K562 (cell line): ENCODE results near the gene NHLRC2. TPM values are rescaled to one million over a fixed set of nuclear protein-coding genes. Genes with fewer than 3 reads are reported as not detected.

Source experiments
- BRD4 ChIP-seq: fragments of 200-600 bp; sonication (generic); IDR thresholded peaks from 2 replicates; pipeline ENCODE4 v1.6.1; 2017; ENCODE audit warnings: inconsistent platforms
- C11orf30 ChIP-seq: fragments of 450-650 bp; IDR thresholded peaks from 2 replicates; pipeline ENCODE4 v1.6.1; 2016; ENCODE audit warnings: low read depth, mild to moderate bottlenecking
- CBFA2T3 ChIP-seq: fragments of 450-650 bp; IDR thresholded peaks from 2 replicates; pipeline ENCODE4 v1.6.1; 2017
- CC2D1A ChIP-seq: fragments of 450-650 bp; IDR thresholded peaks from 2 replicates; pipeline ENCODE4 v1.6.1; 2017; ENCODE audit warnings: mild to moderate bottlenecking
- DDX20 ChIP-seq: fragments of 450-650 bp; IDR thresholded peaks from 2 replicates; pipeline ENCODE4 v1.6.1; 2016; ENCODE audit warnings: missing genetic modification characterization, low read depth, mild to moderate bottlenecking, missing compliant biosample characterization, moderate library complexity
- FOSL1 ChIP-seq: fragments of 200-800 bp; sonication (Bioruptor generic); conservative IDR thresholded peaks from 2 replicates; pipeline ENCODE4 v1.6.1; 2016; ENCODE audit warnings: missing genetic modification characterization, missing compliant biosample characterization
- HNRNPL ChIP-seq: fragments of 200-400 bp; formaldehyde crosslinking; IDR thresholded peaks from 2 replicates; pipeline ENCODE4 v1.6.1; 2017; ENCODE audit warnings: low read depth, mild to moderate bottlenecking, low read length
- NCOA2 ChIP-seq, 2 experiments: fragments of 450-650 bp; IDR thresholded peaks; 2 replicates each; pipeline ENCODE4 v1.6.1; 2018; ENCODE audit warnings: mild to moderate bottlenecking in 2 of 2, moderate library complexity in 1 of 2; ENCODE audit not compliant: partially characterized antibody in 2 of 2
- NCOR1 ChIP-seq: fragments of 450-650 bp; IDR thresholded peaks from 2 replicates; pipeline ENCODE4 v1.6.1; 2016; ENCODE audit warnings: mild to moderate bottlenecking, moderate library complexity
- NR2C2 ChIP-seq, 2 experiments: fragments of 200-800 bp in 1 of 2; sonication (Bioruptor generic) in 1 of 2; sonication (generic) in 1 of 2; formaldehyde crosslinking in 1 of 2; IDR thresholded peaks; 2 replicates each; pipeline versions ENCODE4 v1.6.1 to v1.8.0; 2016 to 2022; ENCODE audit warnings: mild to moderate bottlenecking in 1 of 2, missing compliant biosample characterization in 1 of 2, missing genetic modification characterization in 1 of 2, missing genetic modification reagents in 1 of 2
- USF2 ChIP-seq: sonication (generic); formaldehyde crosslinking; IDR thresholded peaks from 2 replicates; pipeline ENCODE4 v1.5.0; 2020; ENCODE audit warnings: missing genetic modification reagents
- VEZF1 ChIP-seq: fragments of 200-800 bp; sonication (Bioruptor generic); IDR thresholded peaks from 2 replicates; pipeline ENCODE4 v1.6.1; 2017; ENCODE audit warnings: missing genetic modification characterization, missing compliant biosample characterization
- ZBTB7A ChIP-seq: IDR thresholded peaks from 2 replicates; pipeline ENCODE4 v1.6.1; 2011; ENCODE audit warnings: low read depth, mild to moderate bottlenecking, low read length, moderate library complexity, borderline replicate concordance; ENCODE audit not compliant: control insufficient read depth
- ZKSCAN3 ChIP-seq: fragments of 250-450 bp; sonication (Bioruptor Pico); IDR thresholded peaks from 2 replicates; pipeline ENCODE4 v1.4.0; 2020
- ZNF12 ChIP-seq: sonication (generic); formaldehyde crosslinking; IDR thresholded peaks from 2 replicates; pipeline ENCODE4 v1.4.0; 2020; ENCODE audit warnings: mild to moderate bottlenecking, missing genetic modification reagents
- ZNF347 ChIP-seq: fragments of 450-650 bp; formaldehyde crosslinking; IDR thresholded peaks from 2 replicates; pipeline ENCODE4 v1.4.0; 2020; ENCODE audit warnings: low read depth, mild to moderate bottlenecking, moderate library complexity
- ZNF507 ChIP-seq: conservative IDR thresholded peaks from 2 replicates; pipeline ENCODE4 v1.6.1; 2017; ENCODE audit warnings: missing genetic modification characterization, missing compliant biosample characterization
- polyA plus RNA-seq, 8 experiments: library from polyadenylated mRNA; depleted of rRNA in 4 of 8; stranded (reverse) in 5 of 8; unstranded in 3 of 8; fragments of >200 nt; fragmentation: Nextera tagmentation in 2 of 8; fragmentation: Illumina TruSeq in 1 of 8; extraction: Ambion mirVana in 2 of 8; extraction: Trizol in 1 of 8; gene quantifications; 2 replicates each; pipeline versions ENCODE4 v1.2.1 to v1.2.3, GENCODE V29; 2011 to 2014; ENCODE audit warnings: inconsistent platforms in 1 of 8, missing spikeins in 1 of 8
- total RNA-seq, 7 experiments: library from RNA; depleted of rRNA in 6 of 7; stranded (reverse); fragments of >200 nt in 6 of 7; fragmentation: Illumina TruSeq in 2 of 7; extraction: Trizol in 2 of 7; gene quantifications; 2 replicates each; pipeline versions ENCODE4 v1.2.1 to v1.2.3, GENCODE V29; 2011 to 2021; ENCODE audit warnings: low replicate concordance in 1 of 7
- TF ChIP-seq, protein P1 (sequence below): fragments of 250-450 bp; sonication (Bioruptor Pico); IDR thresholded peaks from 2 replicates; pipeline ENCODE4 v1.4.0; 2020; ENCODE audit warnings: mild to moderate bottlenecking, moderate library complexity, borderline replicate concordance
- TF ChIP-seq, protein P2 (sequence below): sonication (generic); IDR thresholded peaks from 2 replicates; pipeline ENCODE4 v1.6.1; 2016

Gene NHLRC2
- total and polyA plus RNA-seq, 9 of the 15 experiments (the other 6 are each of a cell fraction or from before 2014, with no cell fraction given), result 1.5 to 22.4 (median 10.3) TPM

DNA sequence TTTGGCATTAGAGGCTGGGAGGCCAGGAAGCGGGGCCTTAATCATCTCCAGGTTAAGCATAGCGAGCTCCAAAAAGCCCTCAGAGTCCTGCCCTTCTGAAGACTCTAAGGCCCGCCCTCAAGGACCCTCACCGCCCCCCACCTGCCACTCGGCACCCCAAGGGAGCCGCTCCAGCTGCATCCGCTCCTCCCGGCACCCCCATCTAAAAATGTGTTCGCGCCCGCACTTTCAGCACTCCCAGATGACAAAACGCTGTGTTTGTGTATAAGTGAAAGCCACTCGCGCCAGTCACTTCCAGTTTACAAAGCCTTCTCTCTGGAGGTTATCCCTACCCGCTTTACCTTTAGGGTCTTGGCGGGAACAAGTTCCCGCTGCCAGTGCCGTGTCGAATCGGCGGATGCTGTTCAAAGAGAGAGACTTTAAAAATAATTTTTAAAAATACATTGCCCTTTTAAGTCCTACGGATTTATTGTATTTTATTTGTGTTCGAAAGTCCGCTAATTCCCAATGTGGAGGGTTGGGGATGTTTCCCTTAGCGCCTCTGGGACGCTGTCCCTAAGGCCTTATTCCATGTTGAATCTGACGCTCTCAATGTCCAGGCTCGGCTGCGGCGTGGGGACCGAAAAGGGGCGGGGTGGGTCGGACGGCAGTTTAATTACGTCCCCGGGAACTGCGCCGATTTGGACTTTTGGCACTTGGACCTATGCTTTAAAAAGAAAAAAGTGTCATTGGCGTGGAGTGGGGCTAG is at the start of gene NHLRC2, which contains the start of gene DCLRE1A (continued):
- TF ChIP-seq VEZF1 (peak; percentile 81), FOSL1 (tag) (0 out of 2 replicates have a peak, but pooled peaks have one; percentile 23), ZBTB7A (peak; percentile 87), BRD4 (no peak; the same call in 1 of the 2 replicates), CBFA2T3 (no peak), USF2 (CRISPR knock-in tag) (no peak), ZNF347 (CRISPR knock-in tag) (no peak), CC2D1A (no peak), NCOR1 (peak; percentile 14; the same call in 1 of the 2 replicates), NR2C2 (CRISPR knock-in tag; IDR thresholded peaks at IDR 0.05) (no peak), NR2C2 (tag; IDR thresholded peaks at IDR 0.05) (peak; percentile 75), ZNF507 (no peak), ZNF12 (no peak), ZKSCAN3 (CRISPR knock-in tag) (no peak), HNRNPL (no peak), C11orf30 (peak; percentile 43; the same call in 1 of the 2 replicates), DDX20 (tag) (no peak), NCOA2 (IDR thresholded peaks at IDR 0.05; ENCODE audit: partially characterized antibody in 2 of 2) (no peak)
- TF ChIP-seq, protein P1, sequence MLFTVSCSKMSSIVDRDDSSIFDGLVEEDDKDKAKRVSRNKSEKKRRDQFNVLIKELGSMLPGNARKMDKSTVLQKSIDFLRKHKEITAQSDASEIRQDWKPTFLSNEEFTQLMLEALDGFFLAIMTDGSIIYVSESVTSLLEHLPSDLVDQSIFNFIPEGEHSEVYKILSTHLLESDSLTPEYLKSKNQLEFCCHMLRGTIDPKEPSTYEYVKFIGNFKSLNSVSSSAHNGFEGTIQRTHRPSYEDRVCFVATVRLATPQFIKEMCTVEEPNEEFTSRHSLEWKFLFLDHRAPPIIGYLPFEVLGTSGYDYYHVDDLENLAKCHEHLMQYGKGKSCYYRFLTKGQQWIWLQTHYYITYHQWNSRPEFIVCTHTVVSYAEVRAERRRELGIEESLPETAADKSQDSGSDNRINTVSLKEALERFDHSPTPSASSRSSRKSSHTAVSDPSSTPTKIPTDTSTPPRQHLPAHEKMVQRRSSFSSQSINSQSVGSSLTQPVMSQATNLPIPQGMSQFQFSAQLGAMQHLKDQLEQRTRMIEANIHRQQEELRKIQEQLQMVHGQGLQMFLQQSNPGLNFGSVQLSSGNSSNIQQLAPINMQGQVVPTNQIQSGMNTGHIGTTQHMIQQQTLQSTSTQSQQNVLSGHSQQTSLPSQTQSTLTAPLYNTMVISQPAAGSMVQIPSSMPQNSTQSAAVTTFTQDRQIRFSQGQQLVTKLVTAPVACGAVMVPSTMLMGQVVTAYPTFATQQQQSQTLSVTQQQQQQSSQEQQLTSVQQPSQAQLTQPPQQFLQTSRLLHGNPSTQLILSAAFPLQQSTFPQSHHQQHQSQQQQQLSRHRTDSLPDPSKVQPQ (CRISPR knock-in tag), result no peak
- TF ChIP-seq, protein P2, sequence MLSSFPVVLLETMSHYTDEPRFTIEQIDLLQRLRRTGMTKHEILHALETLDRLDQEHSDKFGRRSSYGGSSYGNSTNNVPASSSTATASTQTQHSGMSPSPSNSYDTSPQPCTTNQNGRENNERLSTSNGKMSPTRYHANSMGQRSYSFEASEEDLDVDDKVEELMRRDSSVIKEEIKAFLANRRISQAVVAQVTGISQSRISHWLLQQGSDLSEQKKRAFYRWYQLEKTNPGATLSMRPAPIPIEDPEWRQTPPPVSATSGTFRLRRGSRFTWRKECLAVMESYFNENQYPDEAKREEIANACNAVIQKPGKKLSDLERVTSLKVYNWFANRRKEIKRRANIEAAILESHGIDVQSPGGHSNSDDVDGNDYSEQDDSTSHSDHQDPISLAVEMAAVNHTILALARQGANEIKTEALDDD, result no peak
